Central memory CD4-positive, alpha-beta T cell (primary cell): ENCODE measurements around the gene KLHL14.
"Not testable (repeated sequence)": the region's sequence is repeated elsewhere in the genome, so short reads cannot be mapped to it uniquely, and the experiment has no call there.

Experiments
- DNase-seq: peaks from one replicate; pipeline ENCODE4 v3.0.0; 2022
- total RNA-seq, 3 experiments: gene quantifications; one replicate each; lab custom pipeline; 2026; lab: John Stamatoyannopoulos, UW

The KLHL14 gene
- 0 reads per million in 3 experiments for total RNA-seq

GRCh38 chr18:32772581-32773381, at the start of gene KLHL14:
Gene KLHL14, minus strand, starts transcription at chr18:32773023. Its CDS starts 2,432 bp downstream, at chr18:32770591.
- DNase-seq: no peak

- no peak for DNase-seq
These were observed 49.4 kb upstream of the KLHL14 start for GRCh38 chr18:32822197-32822596.

GRCh38 chr18:32815881-32816280, 43.1 kb upstream of the KLHL14 start:
- DNase-seq: no peak

- no peak for DNase-seq
These were observed 39.5 kb upstream of the KLHL14 start for GRCh38 chr18:32812342-32812741.

GRCh38 chr18:32810314-32810713, 37.5 kb upstream of the KLHL14 start:
- DNase-seq: no peak

- DNase-seq: no peak
These were observed 32.5 kb upstream of the KLHL14 start for GRCh38 chr18:32805354-32805753.

GRCh38 chr18:32804134-32804888, 31.5 kb upstream of the KLHL14 start:
- no peak for DNase-seq

GRCh38 chr18:32803568-32803967, 30.7 kb upstream of the KLHL14 start:
- no peak for DNase-seq

GRCh38 chr18:32802591-32803451, 30.0 kb upstream of the KLHL14 start:
- no peak for DNase-seq

GRCh38 chr18:32801228-32801627, 28.4 kb upstream of the KLHL14 start:
- no peak for DNase-seq

- no peak for DNase-seq
These were observed 25.6 kb upstream of the KLHL14 start for GRCh38 chr18:32798209-32798960.

GRCh38 chr18:32794667-32795066, 21.8 kb upstream of the KLHL14 start:
- DNase-seq: not testable (repeated sequence)

GRCh38 chr18:32779010-32779409, 6.2 kb upstream of the KLHL14 start:
- DNase-seq: no peak

- no peak for DNase-seq
These were observed 4.2 kb upstream of the KLHL14 start for GRCh38 chr18:32777049-32777448.

GRCh38 chr18:32776561-32776960, 3.7 kb upstream of the KLHL14 start:
- DNase-seq: no peak

- no peak for DNase-seq
These were observed 2.8 kb upstream of the KLHL14 start for GRCh38 chr18:32775628-32776027.

- no peak for DNase-seq
These were observed 524 bp upstream of the KLHL14 start for GRCh38 chr18:32773382-32773712.

- no peak for DNase-seq
These were observed 797 bp downstream of the KLHL14 start for GRCh38 chr18:32771871-32772580.

- DNase-seq: no peak
These were observed 1.6 kb downstream of the KLHL14 start for GRCh38 chr18:32771169-32771751.

GRCh38 chr18:32770666-32771168, 2.1 kb downstream of the KLHL14 start:
- DNase-seq: no peak

GRCh38 chr18:32770054-32770665, 2.7 kb downstream of the KLHL14 start:
- no peak for DNase-seq
